ENCODE data around the gene RPL39L. TPM values are rescaled to one million over a fixed set of nuclear protein-coding genes. Genes with fewer than 3 reads are reported as not detected.

RPL39L gene
- polyA plus RNA-seq, 1 experiment = 16.2 TPM

DNA sequence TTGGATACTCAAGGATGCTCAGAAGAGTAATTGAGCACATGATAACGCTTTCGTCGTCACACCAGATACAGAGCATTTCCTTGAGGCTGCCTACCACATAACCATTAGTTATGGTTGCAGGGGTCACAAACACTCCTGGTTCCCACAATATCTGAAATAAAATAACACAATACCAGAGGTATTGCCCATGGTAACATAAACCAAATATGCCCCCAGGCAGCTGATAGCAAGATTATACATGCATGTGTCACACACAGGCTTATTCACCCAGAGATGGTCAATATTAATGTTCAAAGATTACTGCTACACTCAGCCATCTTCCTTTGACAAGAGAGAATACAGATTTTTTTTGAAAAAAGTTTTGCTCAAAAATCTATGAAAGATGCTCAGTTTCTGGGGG is 7.3 kb downstream of the RPL39L start:
- H3K27me3 ChIP-seq (ENCODE audit: control insufficient read depth, insufficient read depth, low read length) = no peaks in the 10 kb centered on the region
- DNase-seq (ENCODE audit: low read depth) = no peak
- ChIA-PET POLR2A (no interaction called here), CTCF (interaction anchor here (1.0 to 1.6 kb wide), 3 partner anchors 8 to 35 kb away, joined by 3 to 7 read pairs (median 3); partner anchors contain the start of gene RPL39L)
- no peaks in the 10 kb centered on the region; the same call in 1 of the 2 replicates for H3K36me3 ChIP-seq (ENCODE audit: control insufficient read depth, insufficient read depth, low read length)
- H3K4me3 ChIP-seq (ENCODE audit: low read depth, low read length) = no peak overlapping the region
- TF ChIP-seq, protein P1, sequence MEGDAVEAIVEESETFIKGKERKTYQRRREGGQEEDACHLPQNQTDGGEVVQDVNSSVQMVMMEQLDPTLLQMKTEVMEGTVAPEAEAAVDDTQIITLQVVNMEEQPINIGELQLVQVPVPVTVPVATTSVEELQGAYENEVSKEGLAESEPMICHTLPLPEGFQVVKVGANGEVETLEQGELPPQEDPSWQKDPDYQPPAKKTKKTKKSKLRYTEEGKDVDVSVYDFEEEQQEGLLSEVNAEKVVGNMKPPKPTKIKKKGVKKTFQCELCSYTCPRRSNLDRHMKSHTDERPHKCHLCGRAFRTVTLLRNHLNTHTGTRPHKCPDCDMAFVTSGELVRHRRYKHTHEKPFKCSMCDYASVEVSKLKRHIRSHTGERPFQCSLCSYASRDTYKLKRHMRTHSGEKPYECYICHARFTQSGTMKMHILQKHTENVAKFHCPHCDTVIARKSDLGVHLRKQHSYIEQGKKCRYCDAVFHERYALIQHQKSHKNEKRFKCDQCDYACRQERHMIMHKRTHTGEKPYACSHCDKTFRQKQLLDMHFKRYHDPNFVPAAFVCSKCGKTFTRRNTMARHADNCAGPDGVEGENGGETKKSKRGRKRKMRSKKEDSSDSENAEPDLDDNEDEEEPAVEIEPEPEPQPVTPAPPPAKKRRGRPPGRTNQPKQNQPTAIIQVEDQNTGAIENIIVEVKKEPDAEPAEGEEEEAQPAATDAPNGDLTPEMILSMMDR (IDR thresholded peaks at IDR 0.05; ENCODE audit: insufficient read depth, low read depth, low read length) = no peak

GRCh38 chr3:187130346-187131066 is 8.8 kb downstream of the RPL39L start:
- POLR2A ChIA-PET = no interaction called here
- Histone ChIP-seq H3K36me3 (ENCODE audit: control insufficient read depth, insufficient read depth, low read length) (no peaks in the 10 kb centered on the region; the same call in 1 of the 2 replicates), H3K4me3 (ENCODE audit: low read depth, low read length) (no peak overlapping the region), H3K27me3 (ENCODE audit: control insufficient read depth, insufficient read depth, low read length) (no peaks in the 10 kb centered on the region)
- no peak for DNase-seq (ENCODE audit: low read depth)
- TF ChIP-seq, protein P1 (IDR thresholded peaks at IDR 0.05; ENCODE audit: insufficient read depth, low read depth, low read length) = no peak
- CTCF ChIA-PET = interaction anchor here (1.4 to 1.6 kb wide), 2 partner anchors 9 to 17 kb away, joined by 3 to 7 read pairs; partner anchors contain the start of gene RPL39L

- CTCF ChIA-PET = interaction anchor here (0.8 to 1.3 kb wide), 3 partner anchors 9 to 39 kb away, joined by 3 to 5 read pairs (median 4); partner anchors contain the start of gene RPL39L
- DNase-seq (ENCODE audit: low read depth) = no peak
- Histone ChIP-seq H3K27me3 (ENCODE audit: control insufficient read depth, insufficient read depth, low read length) (no peaks in the 10 kb centered on the region), H3K36me3 (ENCODE audit: control insufficient read depth, insufficient read depth, low read length) (no peaks in the 10 kb centered on the region), H3K4me3 (ENCODE audit: low read depth, low read length) (no peak overlapping the region)
- TF ChIP-seq, protein P1 (IDR thresholded peaks at IDR 0.05; ENCODE audit: insufficient read depth, low read depth, low read length) = no peak
- POLR2A ChIA-PET = no interaction called here
Measured at GRCh38 chr3:187125319-187126031, 13.8 kb downstream of the RPL39L start.

DNA sequence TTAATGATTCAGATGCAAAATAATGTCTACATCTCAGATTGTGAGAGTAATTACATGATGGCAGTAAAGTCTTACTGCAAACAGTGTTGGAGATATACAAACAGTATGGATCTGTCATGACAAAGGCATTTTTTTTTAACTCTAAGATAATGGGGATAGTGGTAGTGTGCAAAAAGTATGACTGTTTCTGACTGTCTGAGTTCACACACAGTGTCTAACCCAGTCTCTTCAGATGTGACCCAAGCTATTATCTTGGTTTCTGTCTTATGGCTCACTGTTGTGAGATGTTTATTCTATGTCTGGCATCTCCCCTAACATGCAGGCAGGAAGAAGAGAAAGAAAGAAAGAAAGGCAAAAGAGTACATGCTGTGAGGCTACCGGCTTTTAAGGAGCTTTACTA is 17.0 kb downstream of the RPL39L start:
- TF ChIP-seq, protein P1 (IDR thresholded peaks at IDR 0.05; ENCODE audit: insufficient read depth, low read depth, low read length) = no peak
- DNase-seq (ENCODE audit: low read depth) = no peak
- H3K27me3 ChIP-seq (ENCODE audit: control insufficient read depth, insufficient read depth, low read length) = no peaks in the 10 kb centered on the region
- ChIA-PET POLR2A (no interaction called here), CTCF (interaction anchor here (0.9 to 2.9 kb wide), 4 partner anchors 9 to 597 kb away, joined by 3 to 16 read pairs (median 6); partner anchors contain the start of gene RPL39L)
- no peak overlapping the region for H3K4me3 ChIP-seq (ENCODE audit: low read depth, low read length)
- no peaks in the 10 kb centered on the region for H3K36me3 ChIP-seq (ENCODE audit: control insufficient read depth, insufficient read depth, low read length)

DNA sequence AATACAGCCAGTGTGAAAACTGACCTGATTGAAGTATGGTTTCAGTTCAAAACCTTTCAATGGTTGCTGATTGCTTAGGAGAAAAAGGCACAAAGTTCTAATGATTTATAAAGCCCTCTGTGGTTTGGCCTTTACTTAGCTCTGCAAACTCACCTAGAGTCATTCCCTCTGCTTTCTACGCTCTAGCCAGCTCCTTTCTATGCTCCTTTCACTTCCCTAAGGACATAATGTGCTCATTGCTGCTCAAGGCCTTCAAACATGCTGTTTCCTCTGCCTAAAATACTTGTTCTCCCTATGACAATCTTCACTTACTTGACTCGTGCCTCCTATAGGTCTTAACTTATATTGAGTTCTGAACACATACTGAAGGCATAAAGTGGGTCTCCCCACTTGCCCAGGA is 19.0 kb downstream of the RPL39L start:
- Histone ChIP-seq H3K27me3 (ENCODE audit: control insufficient read depth, insufficient read depth, low read length) (no peaks in the 10 kb centered on the region), H3K36me3 (ENCODE audit: control insufficient read depth, insufficient read depth, low read length) (no peaks in the 10 kb centered on the region), H3K4me3 (ENCODE audit: low read depth, low read length) (no peak overlapping the region)
- TF ChIP-seq, protein P1 (IDR thresholded peaks at IDR 0.05; ENCODE audit: insufficient read depth, low read depth, low read length) = no peak
- DNase-seq (ENCODE audit: low read depth) = no peak
- CTCF ChIA-PET = interaction anchor here (1.4 kb wide), 1 partner anchor 44 kb away, joined by 3 read pairs; no protein-coding TSS in a partner anchor
- POLR2A ChIA-PET = no interaction called here

All from BJ (cell line).